Erythroblast (primary cell): Measurements from ENCODE around the gene TNIK.

ENCODE experiments used
- GATA1 ChIP-seq: IDR thresholded peaks from 2 replicates; pipeline ENCODE4 v1.6.1; 2011; ENCODE audit warnings: low read depth, mild to moderate bottlenecking, control low read depth, low read length, moderate library complexity
- POLR2A ChIP-seq: IDR thresholded peaks from 2 replicates; pipeline ENCODE4 v1.6.1; 2011; ENCODE audit warnings: mild to moderate bottlenecking, low read length

GRCh38 chr3:171356251-171356650, 104.0 kb downstream of the TNIK start:
- TF ChIP-seq POLR2A (no peak), GATA1 (no peak)
